Vagina (tissue), 2 donors: ENCODE measurements around the gene NLGN4X.

Source experiments
- CTCF ChIP-seq, 3 experiments: fragments of 450-650 bp in 2 of 3; fragments of 200-600 bp in 1 of 3; sonication (generic) in 1 of 3; IDR thresholded peaks; one replicate each; pipeline ENCODE4 v1.5.1; 2017 to 2019; ENCODE audit warnings: antibody characterized with exemption in 3 of 3, mild to moderate bottlenecking in 2 of 3, moderate library complexity in 2 of 3
- POLR2A ChIP-seq, 2 donors: fragments of 450-650 bp; IDR thresholded peaks; one replicate each; pipeline ENCODE4 v1.6.1; 2017; ENCODE audit warnings: antibody characterized with exemption in 2 of 2, mild to moderate bottlenecking in 2 of 2, moderate library complexity in 2 of 2
- POLR2AphosphoS5 ChIP-seq, 2 donors: sonication (generic); formaldehyde crosslinking; IDR thresholded peaks; one replicate each; pipeline ENCODE4 v1.9.0; 2017; ENCODE audit warnings: antibody characterized with exemption in 2 of 2, mild to moderate bottlenecking in 2 of 2, low read depth in 1 of 2; ENCODE audit not compliant: insufficient read depth in 1 of 2

- TF ChIP-seq CTCF (IDR thresholded peaks at IDR 0.05): no peak
- no peak for TF ChIP-seq POLR2A (IDR thresholded peaks at IDR 0.05)
- no peak for TF ChIP-seq POLR2AphosphoS5 (IDR thresholded peaks at IDR 0.05; ENCODE audit: insufficient read depth in 1 of 2, low read depth in 1 of 2)
Observed at GRCh38 chrX:5876984-5877596, 351.6 kb downstream of the NLGN4X start.
